Measurements from ENCODE around the gene RAD51B. TPM values are rescaled to one million over a fixed set of nuclear protein-coding genes. Genes with fewer than 3 reads are reported as not detected.

RAD51B gene
- total RNA-seq, 1 experiment from 2014 or later: 14.2 TPM

DNA sequence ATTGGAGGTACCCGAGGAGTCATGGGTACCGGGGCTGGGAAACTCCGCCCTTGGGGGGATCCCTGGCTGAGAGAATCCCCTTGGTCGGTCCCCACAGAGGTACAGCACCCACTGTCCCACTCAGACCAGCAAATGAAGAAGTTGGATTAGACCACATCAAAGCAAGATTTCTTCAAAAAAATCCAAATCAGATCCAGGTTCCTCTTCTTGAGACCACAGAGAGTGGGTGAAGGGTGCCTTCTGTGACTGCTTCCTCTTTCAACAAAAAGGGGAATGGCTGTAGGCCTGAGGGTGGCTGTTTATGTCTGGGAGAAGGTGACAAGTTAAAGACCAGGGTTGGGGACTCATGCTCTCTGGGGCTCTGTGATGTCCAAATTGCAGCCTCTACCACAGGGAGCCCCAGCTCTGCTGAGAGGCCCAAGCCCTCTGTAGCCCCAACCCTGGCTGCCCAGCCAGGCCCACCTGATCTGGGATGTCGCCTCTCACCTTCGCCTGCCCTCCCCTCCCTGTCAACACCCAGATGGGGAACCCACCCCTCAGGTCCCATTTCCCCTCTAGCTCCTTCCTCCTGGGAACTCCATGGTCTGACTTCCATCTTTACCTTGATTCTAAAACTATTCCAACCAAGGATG is 922.4 kb downstream of the RAD51B start:
- H3K36me3 Mint-ChIP-seq: peaks cover 5% of the 10 kb centered on the region; the same call in 1 of the 2 replicates
- no peak overlapping the region for H3K27ac Mint-ChIP-seq
- POLR2A ChIA-PET: no interaction called here
- no peak for ATAC-seq
- H3K4me3 Mint-ChIP-seq: no peak overlapping the region
- peaks cover 13% of the 10 kb centered on the region for H3K9me3 Mint-ChIP-seq
- DNase-seq (ENCODE audit: low spot score): no peak
- TF ChIP-seq ZNF263 (CRISPR knock-in tag; IDR thresholded peaks at IDR 0.05; ENCODE audit: low read depth): no peak
- no peak for TF ChIP-seq ZNF416 (CRISPR knock-in tag; IDR thresholded peaks at IDR 0.05)
- TF ChIP-seq ZSCAN18 (CRISPR knock-in tag; IDR thresholded peaks at IDR 0.05): no peak
- TF ChIP-seq NFATC4 (CRISPR knock-in tag; IDR thresholded peaks at IDR 0.05): no peak
- no peak for TF ChIP-seq NFE2L1 (CRISPR knock-in tag; IDR thresholded peaks at IDR 0.05)
- no peak for TF ChIP-seq OVOL2 (CRISPR knock-in tag; IDR thresholded peaks at IDR 0.05; ENCODE audit: borderline replicate concordance)
- no peak for TF ChIP-seq SOX15 (CRISPR knock-in tag; IDR thresholded peaks at IDR 0.05)
- TF ChIP-seq, protein P1, sequence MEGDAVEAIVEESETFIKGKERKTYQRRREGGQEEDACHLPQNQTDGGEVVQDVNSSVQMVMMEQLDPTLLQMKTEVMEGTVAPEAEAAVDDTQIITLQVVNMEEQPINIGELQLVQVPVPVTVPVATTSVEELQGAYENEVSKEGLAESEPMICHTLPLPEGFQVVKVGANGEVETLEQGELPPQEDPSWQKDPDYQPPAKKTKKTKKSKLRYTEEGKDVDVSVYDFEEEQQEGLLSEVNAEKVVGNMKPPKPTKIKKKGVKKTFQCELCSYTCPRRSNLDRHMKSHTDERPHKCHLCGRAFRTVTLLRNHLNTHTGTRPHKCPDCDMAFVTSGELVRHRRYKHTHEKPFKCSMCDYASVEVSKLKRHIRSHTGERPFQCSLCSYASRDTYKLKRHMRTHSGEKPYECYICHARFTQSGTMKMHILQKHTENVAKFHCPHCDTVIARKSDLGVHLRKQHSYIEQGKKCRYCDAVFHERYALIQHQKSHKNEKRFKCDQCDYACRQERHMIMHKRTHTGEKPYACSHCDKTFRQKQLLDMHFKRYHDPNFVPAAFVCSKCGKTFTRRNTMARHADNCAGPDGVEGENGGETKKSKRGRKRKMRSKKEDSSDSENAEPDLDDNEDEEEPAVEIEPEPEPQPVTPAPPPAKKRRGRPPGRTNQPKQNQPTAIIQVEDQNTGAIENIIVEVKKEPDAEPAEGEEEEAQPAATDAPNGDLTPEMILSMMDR (IDR thresholded peaks at IDR 0.05): no peak
- TF ChIP-seq, protein P2, sequence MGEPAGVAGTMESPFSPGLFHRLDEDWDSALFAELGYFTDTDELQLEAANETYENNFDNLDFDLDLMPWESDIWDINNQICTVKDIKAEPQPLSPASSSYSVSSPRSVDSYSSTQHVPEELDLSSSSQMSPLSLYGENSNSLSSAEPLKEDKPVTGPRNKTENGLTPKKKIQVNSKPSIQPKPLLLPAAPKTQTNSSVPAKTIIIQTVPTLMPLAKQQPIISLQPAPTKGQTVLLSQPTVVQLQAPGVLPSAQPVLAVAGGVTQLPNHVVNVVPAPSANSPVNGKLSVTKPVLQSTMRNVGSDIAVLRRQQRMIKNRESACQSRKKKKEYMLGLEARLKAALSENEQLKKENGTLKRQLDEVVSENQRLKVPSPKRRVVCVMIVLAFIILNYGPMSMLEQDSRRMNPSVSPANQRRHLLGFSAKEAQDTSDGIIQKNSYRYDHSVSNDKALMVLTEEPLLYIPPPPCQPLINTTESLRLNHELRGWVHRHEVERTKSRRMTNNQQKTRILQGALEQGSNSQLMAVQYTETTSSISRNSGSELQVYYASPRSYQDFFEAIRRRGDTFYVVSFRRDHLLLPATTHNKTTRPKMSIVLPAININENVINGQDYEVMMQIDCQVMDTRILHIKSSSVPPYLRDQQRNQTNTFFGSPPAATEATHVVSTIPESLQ (CRISPR knock-in tag; IDR thresholded peaks at IDR 0.05): no peak
- H3K27me3 Mint-ChIP-seq (ENCODE audit: low read depth): no peaks in the 10 kb centered on the region; the same call in 1 of the 2 replicates
- peaks cover 7% of the 10 kb centered on the region for H3K4me1 Mint-ChIP-seq
- CTCF ChIA-PET: no interaction called here

GRCh38 chr14:68744613-68745012 is 925.0 kb downstream of the RAD51B start:
- Mint-ChIP-seq H3K27me3 (ENCODE audit: low read depth) (no peaks in the 10 kb centered on the region), H3K4me3 (no peak overlapping the region), H3K4me1 (peaks cover 4% of the 10 kb centered on the region; the same call in 1 of the 2 replicates), H3K27ac (no peak overlapping the region), H3K9me3 (peaks cover 13% of the 10 kb centered on the region), H3K36me3 (peaks cover 5% of the 10 kb centered on the region; the same call in 1 of the 2 replicates)
- CTCF ChIA-PET: interaction anchor here (0.6 to 1.4 kb wide), 3 partner anchors 72 to 100 kb away, joined by 3 to 4 read pairs (median 4); no protein-coding TSS in a partner anchor
- DNase-seq (ENCODE audit: low spot score): no peak
- TF ChIP-seq ATF3 (CRISPR knock-in tag; conservative IDR thresholded peaks at IDR 0.05) (no peak), ZBTB43 (CRISPR knock-in tag; IDR thresholded peaks at IDR 0.05) (no peak), ZNF425 (CRISPR knock-in tag; conservative IDR thresholded peaks at IDR 0.05) (no peak), SP1 (CRISPR knock-in tag; conservative IDR thresholded peaks at IDR 0.05) (no peak), OVOL2 (CRISPR knock-in tag; IDR thresholded peaks at IDR 0.05; ENCODE audit: borderline replicate concordance) (no peak), TEAD4 (CRISPR knock-in tag; IDR thresholded peaks at IDR 0.05) (no peak)
- TF ChIP-seq, protein P3, sequence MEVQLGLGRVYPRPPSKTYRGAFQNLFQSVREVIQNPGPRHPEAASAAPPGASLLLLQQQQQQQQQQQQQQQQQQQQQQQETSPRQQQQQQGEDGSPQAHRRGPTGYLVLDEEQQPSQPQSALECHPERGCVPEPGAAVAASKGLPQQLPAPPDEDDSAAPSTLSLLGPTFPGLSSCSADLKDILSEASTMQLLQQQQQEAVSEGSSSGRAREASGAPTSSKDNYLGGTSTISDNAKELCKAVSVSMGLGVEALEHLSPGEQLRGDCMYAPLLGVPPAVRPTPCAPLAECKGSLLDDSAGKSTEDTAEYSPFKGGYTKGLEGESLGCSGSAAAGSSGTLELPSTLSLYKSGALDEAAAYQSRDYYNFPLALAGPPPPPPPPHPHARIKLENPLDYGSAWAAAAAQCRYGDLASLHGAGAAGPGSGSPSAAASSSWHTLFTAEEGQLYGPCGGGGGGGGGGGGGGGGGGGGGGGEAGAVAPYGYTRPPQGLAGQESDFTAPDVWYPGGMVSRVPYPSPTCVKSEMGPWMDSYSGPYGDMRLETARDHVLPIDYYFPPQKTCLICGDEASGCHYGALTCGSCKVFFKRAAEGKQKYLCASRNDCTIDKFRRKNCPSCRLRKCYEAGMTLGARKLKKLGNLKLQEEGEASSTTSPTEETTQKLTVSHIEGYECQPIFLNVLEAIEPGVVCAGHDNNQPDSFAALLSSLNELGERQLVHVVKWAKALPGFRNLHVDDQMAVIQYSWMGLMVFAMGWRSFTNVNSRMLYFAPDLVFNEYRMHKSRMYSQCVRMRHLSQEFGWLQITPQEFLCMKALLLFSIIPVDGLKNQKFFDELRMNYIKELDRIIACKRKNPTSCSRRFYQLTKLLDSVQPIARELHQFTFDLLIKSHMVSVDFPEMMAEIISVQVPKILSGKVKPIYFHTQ (CRISPR knock-in tag; IDR thresholded peaks at IDR 0.05): no peak
- TF ChIP-seq, protein P4, sequence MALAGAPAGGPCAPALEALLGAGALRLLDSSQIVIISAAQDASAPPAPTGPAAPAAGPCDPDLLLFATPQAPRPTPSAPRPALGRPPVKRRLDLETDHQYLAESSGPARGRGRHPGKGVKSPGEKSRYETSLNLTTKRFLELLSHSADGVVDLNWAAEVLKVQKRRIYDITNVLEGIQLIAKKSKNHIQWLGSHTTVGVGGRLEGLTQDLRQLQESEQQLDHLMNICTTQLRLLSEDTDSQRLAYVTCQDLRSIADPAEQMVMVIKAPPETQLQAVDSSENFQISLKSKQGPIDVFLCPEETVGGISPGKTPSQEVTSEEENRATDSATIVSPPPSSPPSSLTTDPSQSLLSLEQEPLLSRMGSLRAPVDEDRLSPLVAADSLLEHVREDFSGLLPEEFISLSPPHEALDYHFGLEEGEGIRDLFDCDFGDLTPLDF (CRISPR knock-in tag; IDR thresholded peaks at IDR 0.05): no peak
- ATAC-seq: no peak
- POLR2A ChIA-PET: no interaction called here
